ENCODE data around the gene HP1BP3.

The HP1BP3 gene

DNA sequence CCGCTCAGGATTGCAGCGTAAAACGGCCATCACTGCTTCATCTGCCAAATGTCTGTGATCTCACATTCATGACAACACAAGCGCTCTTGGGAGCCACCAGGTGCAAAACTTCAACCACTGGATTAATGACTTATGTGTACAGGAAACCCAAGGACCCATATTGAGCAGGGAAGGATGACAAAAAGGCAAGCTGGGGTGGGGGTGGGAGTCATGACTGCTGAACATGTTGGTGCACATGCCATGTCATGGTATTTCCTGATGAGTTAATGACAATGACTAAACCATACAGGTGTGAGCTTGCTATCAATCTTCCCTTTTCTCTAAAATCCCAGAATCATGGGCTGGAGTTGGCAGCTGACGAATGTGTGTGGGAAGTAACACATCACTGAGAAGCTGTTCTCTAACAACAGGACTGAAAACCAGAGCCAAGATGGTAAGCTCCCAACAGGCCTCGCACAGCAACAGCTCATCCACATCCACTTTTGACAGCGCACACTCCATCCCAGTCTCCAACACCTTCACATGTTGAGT lies 51.5 kb downstream of the HP1BP3 start:
- Histone ChIP-seq H3K4me1 (no peaks in the 10 kb centered on the region; the same call in 1 of the 2 replicates), H3K27me3 (no peaks in the 10 kb centered on the region), H3K4me3 (ENCODE audit: low read depth, low read length) (no peak overlapping the region), H3K36me3 (no peaks in the 10 kb centered on the region), H3K9me3 (no peaks in the 10 kb centered on the region)
- no peak for DNase-seq
- TF ChIP-seq CTCF (IDR thresholded peaks at IDR 0.05; ENCODE audit: low read depth, low read length) = no peak

GRCh38 chr1:20733360-20733975 lies 53.6 kb downstream of the HP1BP3 start:
- peak overlapping the region; percentile 61 for H3K4me3 ChIP-seq (ENCODE audit: low read depth, low read length)
- no peaks in the 10 kb centered on the region; the same call in 1 of the 2 replicates for H3K4me1 ChIP-seq
- TF ChIP-seq CTCF (IDR thresholded peaks at IDR 0.05; ENCODE audit: low read depth, low read length) = no peak
- no peak for DNase-seq
- H3K27me3 ChIP-seq = no peaks in the 10 kb centered on the region
- H3K9me3 ChIP-seq = no peaks in the 10 kb centered on the region
- no peaks in the 10 kb centered on the region for H3K36me3 ChIP-seq

DNA sequence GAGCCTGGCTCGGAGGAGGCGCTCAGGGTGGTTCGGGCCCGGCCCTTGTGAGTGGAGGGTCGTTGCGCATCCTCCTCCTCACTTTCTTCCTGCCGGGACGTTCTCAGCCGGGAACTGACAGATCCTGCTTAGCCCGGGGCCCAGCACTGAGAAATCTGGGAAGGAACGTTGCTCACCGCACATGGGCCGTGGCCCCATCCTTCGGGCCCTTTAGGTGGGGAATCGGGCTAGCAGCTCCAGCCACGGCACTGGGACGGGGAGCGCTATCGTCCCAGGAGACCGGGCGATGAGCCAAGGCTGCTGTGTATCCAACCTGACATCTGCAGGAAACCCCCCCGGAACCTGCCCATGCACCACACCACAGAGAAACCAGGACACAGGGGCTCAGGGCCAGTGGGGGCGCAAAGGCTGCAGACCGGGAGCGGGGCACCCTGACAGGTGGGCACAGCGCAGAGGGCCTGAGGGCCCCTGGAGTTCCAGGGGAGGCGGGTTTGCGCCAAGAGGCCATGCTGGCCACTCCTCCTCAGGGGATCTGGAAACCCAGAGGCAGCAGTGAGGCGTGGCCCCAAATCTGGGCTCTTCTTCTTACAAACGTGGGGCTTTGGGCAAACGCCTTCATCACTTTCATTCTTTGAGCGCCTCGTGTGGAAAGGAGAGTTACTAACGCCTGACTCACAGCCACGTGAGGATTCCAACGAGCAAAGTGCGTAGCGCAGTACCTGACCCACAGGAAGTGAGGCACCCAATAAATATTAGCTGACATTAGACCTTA lies 54.3 kb downstream of the HP1BP3 start, which contains the start of gene SH2D5:
SH2D5 (minus strand) TSS at position 116 of the 772 bp plus-strand sequence. CDS start 4,659 bp downstream, outside the sequence.
- DNase-seq = peak; percentile 59
- Histone ChIP-seq H3K4me1 (no peaks in the 10 kb centered on the region; the same call in 1 of the 2 replicates), H3K9me3 (no peaks in the 10 kb centered on the region), H3K27me3 (no peaks in the 10 kb centered on the region), H3K4me3 (ENCODE audit: low read depth, low read length) (peak within 1 kb of the TSS; percentile 61), H3K36me3 (no peaks in the 10 kb centered on the region)
- peak; percentile 25 for TF ChIP-seq CTCF (IDR thresholded peaks at IDR 0.05; ENCODE audit: low read depth, low read length)

DNA sequence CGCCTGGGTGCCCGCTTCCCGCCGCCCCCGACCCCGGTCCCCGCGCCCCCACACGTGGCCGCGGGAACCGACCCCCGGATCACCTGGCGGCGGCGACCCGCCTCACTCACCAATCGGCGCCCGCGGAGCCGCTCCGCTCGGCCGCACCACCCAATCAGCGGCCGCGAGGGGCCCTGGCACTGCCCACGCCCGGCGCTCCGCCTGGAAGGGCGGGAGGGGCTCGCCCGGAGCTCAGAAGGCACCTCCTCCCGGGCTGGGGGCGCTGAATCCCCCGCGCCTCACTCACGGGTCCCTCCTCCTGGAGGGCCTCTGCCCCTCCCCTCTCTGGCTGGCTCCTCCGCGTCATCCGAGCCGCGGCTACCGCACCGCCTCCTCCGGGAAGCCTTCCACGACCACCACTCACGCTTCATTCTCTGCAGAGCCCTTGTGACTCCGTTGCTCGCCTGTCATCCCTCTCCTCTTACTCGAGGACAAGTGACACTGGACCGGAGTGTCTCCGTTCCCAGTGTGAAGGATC lies 55.0 kb downstream of the HP1BP3 start:
- peak; percentile 79 for DNase-seq
- no peaks in the 10 kb centered on the region for H3K9me3 ChIP-seq
- no peak for TF ChIP-seq CTCF (IDR thresholded peaks at IDR 0.05; ENCODE audit: low read depth, low read length)
- H3K27me3 ChIP-seq = no peaks in the 10 kb centered on the region
- H3K36me3 ChIP-seq = no peaks in the 10 kb centered on the region
- peak overlapping the region; percentile 61 for H3K4me3 ChIP-seq (ENCODE audit: low read depth, low read length)
- no peaks in the 10 kb centered on the region; the same call in 1 of the 2 replicates for H3K4me1 ChIP-seq

- DNase-seq = no peak
- no peak for TF ChIP-seq CTCF (IDR thresholded peaks at IDR 0.05; ENCODE audit: low read depth, low read length)
- no peaks in the 10 kb centered on the region for H3K27me3 ChIP-seq
- H3K36me3 ChIP-seq = no peaks in the 10 kb centered on the region
- peak overlapping the region; percentile 46 for H3K4me3 ChIP-seq (ENCODE audit: low read depth, low read length)
- no peaks in the 10 kb centered on the region; the same call in 1 of the 2 replicates for H3K4me1 ChIP-seq
- H3K9me3 ChIP-seq = no peaks in the 10 kb centered on the region
Measured at GRCh38 chr1:20731057-20731991, 55.8 kb downstream of the HP1BP3 start.

Data from BE2C (cell line).